ENCODE data around the gene LRIT1. TPM values are rescaled to one million over a fixed set of nuclear protein-coding genes. Genes with fewer than 3 reads are reported as not detected.

Gene LRIT1
- total RNA-seq, 1 donor from 2014 or later = not detected

GRCh38 chr10:84205049-84205852, 36.1 kb downstream of the LRIT1 start:
- H3K9ac ChIP-seq (ENCODE audit: low read length) = no peak overlapping the region
- H3K9me3 ChIP-seq (ENCODE audit: insufficient read depth, low read depth, low read length) = no peaks in the 10 kb centered on the region
- no peaks in the 10 kb centered on the region for H3K4me1 ChIP-seq (ENCODE audit: insufficient read depth, low read length)
- Mint-ChIP-seq H3K9me3 (ENCODE audit: unreplicated experiment) (no peaks in the 10 kb centered on the region), H3K36me3 (ENCODE audit: low read depth, unreplicated experiment) (no peaks in the 10 kb centered on the region), H3K27ac (ENCODE audit: unreplicated experiment) (no peak overlapping the region), H3K4me1 (ENCODE audit: low read depth, unreplicated experiment) (no peaks in the 10 kb centered on the region), H3K27me3 (ENCODE audit: low read depth, unreplicated experiment) (peaks cover 31% of the 10 kb centered on the region), H3K4me3 (ENCODE audit: unreplicated experiment) (no peak overlapping the region)
- no peak overlapping the region for H3K4me3 ChIP-seq (ENCODE audit: insufficient read depth, low read depth, low read length)
- H3K4me2 ChIP-seq (ENCODE audit: low read length) = no peak overlapping the region
- no peaks in the 10 kb centered on the region for H4K20me1 ChIP-seq (ENCODE audit: insufficient read depth, low read length)
- no peaks in the 10 kb centered on the region for H3K79me2 ChIP-seq (ENCODE audit: insufficient read depth, low read length)
- no peak overlapping the region for H3K27ac ChIP-seq (ENCODE audit: low read depth, low read length)
- H3K36me3 ChIP-seq (ENCODE audit: insufficient read depth, low read length) = no peaks in the 10 kb centered on the region
- FAIRE-seq (no peak), DNase-seq (ENCODE audit: low read depth) (no peak)
- H2AFZ ChIP-seq (ENCODE audit: low read depth, low read length) = no peak overlapping the region
- H3K27me3 ChIP-seq (ENCODE audit: insufficient read depth, low read length) = peaks cover 4% of the 10 kb centered on the region
- TF ChIP-seq EZH2 (IDR thresholded peaks at IDR 0.05; ENCODE audit: insufficient read depth, low read length) = no peak
- peak; percentile 75 for TF ChIP-seq CTCF (IDR thresholded peaks at IDR 0.05; ENCODE audit: insufficient read depth, low read depth, low read length)

- Mint-ChIP-seq H3K4me3 (ENCODE audit: unreplicated experiment) (no peak overlapping the region), H3K27ac (ENCODE audit: unreplicated experiment) (no peak overlapping the region), H3K27me3 (ENCODE audit: low read depth, unreplicated experiment) (peaks cover 36% of the 10 kb centered on the region), H3K4me1 (ENCODE audit: low read depth, unreplicated experiment) (no peaks in the 10 kb centered on the region), H3K36me3 (ENCODE audit: low read depth, unreplicated experiment) (no peaks in the 10 kb centered on the region), H3K9me3 (ENCODE audit: unreplicated experiment) (no peaks in the 10 kb centered on the region)
- H3K27me3 ChIP-seq (ENCODE audit: insufficient read depth, low read length) = peaks cover 4% of the 10 kb centered on the region
- H3K36me3 ChIP-seq (ENCODE audit: insufficient read depth, low read length) = no peaks in the 10 kb centered on the region
- H3K9ac ChIP-seq (ENCODE audit: low read length) = no peak overlapping the region
- no peak overlapping the region for H3K4me2 ChIP-seq (ENCODE audit: low read length)
- H3K4me1 ChIP-seq (ENCODE audit: insufficient read depth, low read length) = no peaks in the 10 kb centered on the region
- FAIRE-seq = no peak
- DNase-seq (ENCODE audit: low read depth) = no peak
- H3K27ac ChIP-seq (ENCODE audit: low read depth, low read length) = no peak overlapping the region
- no peaks in the 10 kb centered on the region for H3K79me2 ChIP-seq (ENCODE audit: insufficient read depth, low read length)
- no peak overlapping the region for H2AFZ ChIP-seq (ENCODE audit: low read depth, low read length)
- H3K9me3 ChIP-seq (ENCODE audit: insufficient read depth, low read depth, low read length) = no peaks in the 10 kb centered on the region
- no peak overlapping the region for H3K4me3 ChIP-seq (ENCODE audit: insufficient read depth, low read depth, low read length)
- TF ChIP-seq CTCF (IDR thresholded peaks at IDR 0.05; ENCODE audit: insufficient read depth, low read depth, low read length) (no peak), EZH2 (IDR thresholded peaks at IDR 0.05; ENCODE audit: insufficient read depth, low read length) (no peak)
- no peaks in the 10 kb centered on the region for H4K20me1 ChIP-seq (ENCODE audit: insufficient read depth, low read length)
Observed at GRCh38 chr10:84204610-84205009, 36.7 kb downstream of the LRIT1 start.

- FAIRE-seq = no peak
Observed at GRCh38 chr10:84204122-84204521, 37.2 kb downstream of the LRIT1 start.

More at GRCh38 chr10:84204122-84204521, 37.2 kb downstream of the LRIT1 start:
- H3K4me2 ChIP-seq (ENCODE audit: low read length) = no peak overlapping the region
- peaks cover 4% of the 10 kb centered on the region for H3K27me3 ChIP-seq (ENCODE audit: insufficient read depth, low read length)
- H3K9me3 ChIP-seq (ENCODE audit: insufficient read depth, low read depth, low read length) = no peaks in the 10 kb centered on the region
- no peak overlapping the region for H2AFZ ChIP-seq (ENCODE audit: low read depth, low read length)
- no peak for TF ChIP-seq EZH2 (IDR thresholded peaks at IDR 0.05; ENCODE audit: insufficient read depth, low read length)
- peak; percentile 5 for TF ChIP-seq CTCF (IDR thresholded peaks at IDR 0.05; ENCODE audit: insufficient read depth, low read depth, low read length)
- Mint-ChIP-seq H3K9me3 (ENCODE audit: unreplicated experiment) (no peaks in the 10 kb centered on the region), H3K27ac (ENCODE audit: unreplicated experiment) (no peak overlapping the region), H3K4me1 (ENCODE audit: low read depth, unreplicated experiment) (no peaks in the 10 kb centered on the region), H3K27me3 (ENCODE audit: low read depth, unreplicated experiment) (peaks cover 41% of the 10 kb centered on the region), H3K36me3 (ENCODE audit: low read depth, unreplicated experiment) (no peaks in the 10 kb centered on the region), H3K4me3 (ENCODE audit: unreplicated experiment) (no peak overlapping the region)
- H3K9ac ChIP-seq (ENCODE audit: low read length) = no peak overlapping the region
- H3K27ac ChIP-seq (ENCODE audit: low read depth, low read length) = no peak overlapping the region
- H3K4me1 ChIP-seq (ENCODE audit: insufficient read depth, low read length) = no peaks in the 10 kb centered on the region
- H3K36me3 ChIP-seq (ENCODE audit: insufficient read depth, low read length) = no peaks in the 10 kb centered on the region
- no peaks in the 10 kb centered on the region for H4K20me1 ChIP-seq (ENCODE audit: insufficient read depth, low read length)
- H3K4me3 ChIP-seq (ENCODE audit: insufficient read depth, low read depth, low read length) = no peak overlapping the region
- DNase-seq (ENCODE audit: low read depth) = no peak
- no peaks in the 10 kb centered on the region for H3K79me2 ChIP-seq (ENCODE audit: insufficient read depth, low read length)
